GM21576 (cell line): ENCODE measurements around the gene CD101.

Experiments used
- ATAC-seq: cut with Tn5 transposase; IDR thresholded peaks from one replicate; pipeline ENCODE4 v1.9.1; 2021; ENCODE audit warnings: mild to moderate bottlenecking, moderate library complexity; ENCODE audit not compliant: unreplicated experiment

The CD101 gene

DNA sequence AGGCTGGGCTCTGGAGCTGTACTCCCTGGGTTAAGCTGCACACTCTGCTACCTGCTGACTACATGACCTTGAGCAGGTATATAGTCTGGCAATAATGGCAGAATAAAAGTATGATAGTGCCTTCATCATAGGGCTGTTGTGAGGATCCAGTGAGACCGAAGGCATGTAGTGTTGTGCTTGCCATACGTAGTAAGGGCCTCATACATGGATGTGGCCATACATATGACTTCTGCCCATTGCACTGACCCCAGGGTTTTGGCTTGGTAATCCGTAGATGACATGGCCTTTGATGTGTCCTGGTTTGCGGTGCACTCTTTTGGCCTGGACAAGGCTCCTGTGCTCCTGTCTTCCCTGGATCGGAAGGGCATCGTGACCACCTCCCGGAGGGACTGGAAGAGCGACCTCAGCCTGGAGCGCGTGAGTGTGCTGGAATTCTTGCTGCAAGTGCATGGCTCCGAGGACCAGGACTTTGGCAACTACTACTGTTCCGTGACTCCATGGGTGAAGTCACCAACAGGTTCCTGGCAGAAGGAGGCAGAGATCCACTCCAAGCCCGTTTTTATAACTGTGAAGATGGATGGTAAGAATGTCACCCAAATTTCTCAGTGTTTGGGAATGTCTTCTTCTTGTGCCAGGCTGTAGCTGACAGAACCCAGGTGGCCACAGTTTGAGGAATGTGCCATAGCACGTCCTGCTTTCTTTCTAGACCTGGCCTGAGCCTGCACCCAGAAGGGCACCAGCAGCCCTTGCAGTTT is 17.0 kb upstream of the CD101 start:
- no peak for ATAC-seq

DNA sequence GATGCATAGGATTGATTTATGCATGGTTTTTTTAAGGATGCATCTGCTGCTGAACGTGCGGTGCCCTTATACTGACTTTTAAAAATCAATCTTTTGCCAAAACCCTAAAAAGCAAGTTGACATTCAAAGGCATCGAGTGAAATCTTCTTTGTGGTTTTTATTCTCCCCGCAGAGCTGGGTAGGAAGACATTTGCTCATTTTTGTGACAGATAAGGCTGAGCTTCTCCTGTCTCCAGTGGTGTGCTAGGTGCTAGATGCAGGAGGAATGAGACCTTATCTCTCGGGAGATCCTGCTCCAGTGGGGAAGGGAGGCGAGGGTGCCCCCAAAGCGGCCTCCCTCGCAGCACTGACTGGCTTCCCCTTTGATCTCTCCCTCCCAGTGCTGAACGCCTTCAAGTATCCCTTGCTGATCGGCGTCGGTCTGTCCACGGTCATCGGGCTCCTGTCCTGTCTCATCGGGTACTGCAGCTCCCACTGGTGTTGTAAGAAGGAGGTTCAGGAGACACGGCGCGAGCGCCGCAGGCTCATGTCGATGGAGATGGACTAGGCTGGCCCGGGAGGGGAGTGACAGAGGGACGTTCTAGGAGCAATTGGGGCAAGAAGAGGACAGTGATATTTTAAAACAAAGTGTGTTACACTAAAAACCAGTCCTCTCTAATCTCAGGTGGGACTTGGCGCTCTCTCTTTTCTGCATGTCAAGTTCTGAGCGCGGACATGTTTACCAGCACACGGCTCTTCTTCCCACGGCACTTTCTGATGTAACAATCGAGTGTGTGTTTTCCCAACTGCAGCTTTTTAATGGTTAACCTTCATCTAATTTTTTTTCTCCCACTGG is 14.9 kb upstream of the CD101 start:
- no peak for ATAC-seq

DNA sequence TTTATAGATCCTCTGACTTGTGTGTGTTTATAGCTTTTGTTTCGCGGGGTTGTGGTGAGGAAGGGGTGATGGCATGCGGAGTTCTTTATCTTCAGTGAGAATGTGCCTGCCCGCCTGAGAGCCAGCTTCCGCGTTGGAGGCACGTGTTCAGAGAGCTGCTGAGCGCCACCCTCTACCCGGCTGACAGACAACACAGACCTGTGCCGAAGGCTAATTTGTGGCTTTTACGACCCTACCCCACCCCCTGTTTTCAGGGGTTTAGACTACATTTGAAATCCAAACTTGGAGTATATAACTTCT is 14.4 kb upstream of the CD101 start:
- no peak for ATAC-seq

DNA sequence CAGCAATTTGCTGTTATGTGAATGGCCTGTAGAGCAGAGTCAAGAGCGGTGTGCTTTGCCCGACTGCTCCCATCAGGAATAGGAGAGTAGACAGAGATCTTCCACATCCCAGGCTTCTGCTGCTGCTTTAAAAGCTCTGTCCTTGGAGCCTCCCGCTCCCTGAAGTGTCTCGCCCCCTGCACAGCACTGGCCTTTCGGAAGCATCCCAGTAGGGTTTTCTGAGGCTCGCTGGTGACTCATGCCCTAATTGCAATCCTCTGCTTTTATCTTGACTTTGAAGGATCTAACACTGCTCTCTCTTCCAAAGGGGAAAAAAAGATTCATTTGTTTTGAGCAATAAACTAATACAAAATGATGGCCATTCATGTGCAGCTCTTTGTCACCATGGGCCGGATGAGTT is 13.3 kb upstream of the CD101 start:
- no peak for ATAC-seq

DNA sequence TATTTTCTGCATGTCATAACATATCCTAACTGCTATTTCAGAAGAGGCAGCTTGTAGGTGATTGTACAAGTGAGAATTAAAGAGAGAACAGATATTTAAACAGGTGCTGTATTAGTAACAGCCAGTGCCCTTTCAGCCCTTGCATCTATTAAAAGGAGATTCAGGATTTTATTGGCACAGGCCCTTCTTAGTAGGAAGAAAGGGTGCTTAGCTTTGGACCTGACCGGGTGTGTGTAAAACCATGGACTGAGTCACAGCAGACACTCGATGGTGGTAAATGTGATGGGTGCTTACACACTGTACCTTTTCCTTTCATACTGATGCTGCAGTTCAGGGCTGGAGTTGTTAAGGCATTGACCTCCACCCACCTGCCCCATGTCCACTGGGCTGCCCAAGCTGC is 12.7 kb upstream of the CD101 start:
- no peak for ATAC-seq

DNA sequence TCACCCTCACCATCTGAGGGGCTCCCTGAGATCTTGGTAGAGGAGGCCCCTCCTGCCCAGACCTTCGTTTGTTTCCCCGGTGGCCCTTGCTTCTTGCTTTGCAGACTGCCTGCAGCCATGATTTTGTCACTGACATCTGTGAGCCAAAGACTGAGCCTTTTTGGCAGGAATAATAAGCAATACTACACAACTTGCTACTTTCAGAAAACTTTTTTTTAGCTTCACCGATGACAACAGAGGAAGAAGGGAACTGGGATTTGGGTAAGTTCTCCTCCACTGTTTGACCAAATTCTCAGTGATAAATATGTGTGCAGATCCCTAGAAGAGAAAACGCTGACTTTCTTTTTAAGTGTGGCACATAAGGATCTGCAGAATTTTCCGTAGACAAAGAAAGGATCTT is 11.7 kb upstream of the CD101 start:
- no peak for ATAC-seq

DNA sequence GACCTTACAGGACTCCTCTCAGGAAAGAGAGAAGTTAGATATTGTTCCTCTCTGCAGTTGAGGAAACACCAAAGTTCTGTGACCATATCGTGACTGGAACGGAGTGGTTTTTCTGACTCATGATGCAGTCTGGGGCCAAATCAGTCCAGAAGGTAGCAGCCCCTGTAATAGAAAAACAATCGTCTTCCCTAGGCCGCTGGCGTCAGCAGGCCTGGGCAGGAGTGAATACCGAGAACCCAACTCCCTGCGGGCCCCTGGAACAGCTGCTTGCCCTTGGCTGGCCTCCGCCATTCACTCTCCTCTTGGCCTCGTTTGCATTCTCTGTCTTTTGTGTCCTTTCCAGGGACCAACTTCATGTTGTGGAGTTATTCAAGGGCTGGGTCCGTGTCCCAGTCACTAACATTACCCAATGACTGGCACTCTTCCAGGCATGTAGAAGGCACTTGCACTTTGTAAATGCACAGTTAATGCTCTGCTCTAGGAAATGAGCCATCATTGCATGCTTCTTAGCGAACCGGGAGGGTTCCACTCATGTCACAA is 10.9 kb upstream of the CD101 start:
- no peak for ATAC-seq

DNA sequence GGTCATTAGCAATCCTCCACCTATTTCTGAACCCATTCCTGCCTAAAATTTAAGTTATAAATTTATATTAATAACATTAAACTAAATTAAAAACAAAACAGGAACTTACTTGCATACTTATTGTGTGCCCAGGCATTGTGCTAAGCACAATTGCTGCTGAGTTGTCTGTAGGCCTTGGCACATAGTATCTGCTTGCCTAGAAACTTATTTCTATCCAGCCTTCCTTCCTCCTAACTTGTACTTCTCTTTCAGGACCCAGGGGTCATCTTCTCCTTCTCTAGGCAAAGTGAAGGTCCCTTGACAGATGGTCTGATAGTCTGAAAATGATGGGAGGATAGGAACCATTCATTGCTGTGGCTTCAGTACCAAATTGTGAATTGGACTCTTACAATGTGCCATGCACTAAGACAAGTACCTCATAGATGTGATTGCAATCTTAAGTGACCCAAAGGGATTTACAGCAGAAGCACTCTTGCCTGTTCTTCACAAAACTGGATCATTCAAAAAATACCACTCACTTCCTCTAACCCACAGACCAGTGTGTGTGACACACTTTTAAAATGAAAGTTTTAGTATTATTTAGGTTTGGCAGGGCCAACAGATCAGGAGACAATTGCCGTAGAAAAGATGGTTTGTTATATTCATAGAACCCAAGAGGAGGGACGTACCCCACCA is 10.3 kb upstream of the CD101 start:
- no peak for ATAC-seq

DNA sequence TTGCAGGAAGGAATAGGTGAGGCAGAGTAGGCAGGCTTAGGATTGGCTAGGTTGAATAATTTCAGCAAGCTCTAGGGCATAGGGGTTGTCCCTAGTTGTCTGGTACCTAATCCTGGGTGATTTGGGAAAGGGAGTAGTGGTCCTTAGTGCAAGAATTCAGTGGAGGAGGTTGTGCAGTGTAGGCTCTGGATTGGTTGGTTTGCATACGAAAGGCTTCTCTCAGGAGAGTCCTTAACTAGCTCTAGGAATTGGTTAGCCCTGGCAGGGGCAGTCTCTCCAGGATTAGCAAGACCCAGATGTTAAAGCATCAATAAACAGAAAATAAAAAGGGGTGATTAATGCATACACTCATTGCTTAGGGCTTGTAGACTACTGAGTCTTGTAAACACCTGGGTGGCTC is 9.6 kb upstream of the CD101 start:
- ATAC-seq, result no peak

DNA sequence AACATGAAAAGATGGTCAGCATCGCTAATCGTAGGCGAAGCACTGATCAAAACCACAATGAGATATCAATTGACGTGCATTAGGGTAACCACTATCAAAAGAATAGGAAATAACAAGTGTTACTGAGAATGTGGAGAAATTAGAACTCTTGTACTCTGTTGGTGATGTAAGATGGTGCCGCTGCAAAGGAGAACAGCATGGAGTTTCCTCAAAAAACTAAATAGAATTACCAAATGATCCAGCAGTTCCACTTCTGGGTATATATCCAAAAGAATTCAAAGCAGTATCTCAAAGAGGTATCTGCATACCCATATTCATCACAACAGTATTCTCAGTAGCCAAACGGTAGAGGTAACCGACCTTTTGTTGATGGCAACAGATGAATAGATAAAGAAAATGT is 8.3 kb upstream of the CD101 start:
- ATAC-seq, result no peak

DNA sequence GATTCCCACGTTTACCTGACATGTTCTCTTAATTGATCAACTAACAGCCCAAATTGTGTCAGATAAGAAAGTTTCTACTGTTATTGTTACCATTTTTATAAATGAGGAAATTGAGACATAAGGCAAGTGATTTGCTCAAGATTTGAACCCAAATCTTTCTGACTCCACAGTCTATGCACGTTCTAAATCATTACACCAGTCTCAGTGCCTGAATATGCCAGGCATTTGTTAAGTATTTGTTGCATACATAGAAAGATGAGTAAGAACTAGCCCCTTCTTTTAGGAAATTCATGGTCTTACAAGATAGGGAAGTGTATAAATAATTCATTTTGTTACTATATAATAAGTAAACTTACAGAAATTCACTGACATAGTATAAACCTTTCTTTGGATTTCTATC is 7.1 kb upstream of the CD101 start:
- ATAC-seq, result no peak

DNA sequence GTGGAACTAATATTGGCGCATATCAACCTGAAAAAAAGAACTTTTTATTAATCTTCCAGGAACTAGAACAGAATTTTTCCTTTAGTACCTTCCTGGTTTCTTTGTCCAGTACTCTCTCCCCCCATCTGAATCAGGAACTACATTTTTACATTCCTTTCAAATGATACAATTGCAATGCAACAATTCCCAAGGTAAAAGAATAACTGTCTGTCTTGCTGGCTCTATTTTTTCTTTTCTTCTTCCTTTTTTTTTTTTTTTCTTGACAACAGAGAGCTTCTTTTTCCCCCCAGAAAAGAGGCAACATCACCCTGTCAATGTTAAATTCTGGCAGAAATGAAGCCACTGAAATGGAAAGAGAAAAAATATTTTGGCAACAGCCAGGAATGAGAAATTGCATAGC is 4.5 kb upstream of the CD101 start:
- ATAC-seq, result no peak

DNA sequence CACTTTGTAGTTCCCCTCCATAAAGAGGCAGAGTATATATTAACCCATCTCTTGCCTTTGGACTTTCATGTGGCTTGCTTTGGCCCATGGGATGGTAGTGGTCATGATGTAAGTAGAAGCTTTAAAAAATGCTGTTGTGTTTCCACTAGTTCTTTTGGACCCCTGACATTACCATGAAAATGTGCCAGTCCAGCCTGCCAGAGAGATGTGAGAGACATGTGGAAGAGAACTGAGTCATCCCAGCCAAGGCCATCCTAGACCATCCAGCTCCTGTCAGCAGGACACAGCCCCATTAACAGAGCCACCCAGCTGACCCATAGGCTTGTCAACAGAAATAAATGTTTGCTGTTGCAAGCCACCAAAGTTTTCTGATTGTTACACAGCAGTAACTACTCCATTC is 3.9 kb upstream of the CD101 start:
- no peak for ATAC-seq

DNA sequence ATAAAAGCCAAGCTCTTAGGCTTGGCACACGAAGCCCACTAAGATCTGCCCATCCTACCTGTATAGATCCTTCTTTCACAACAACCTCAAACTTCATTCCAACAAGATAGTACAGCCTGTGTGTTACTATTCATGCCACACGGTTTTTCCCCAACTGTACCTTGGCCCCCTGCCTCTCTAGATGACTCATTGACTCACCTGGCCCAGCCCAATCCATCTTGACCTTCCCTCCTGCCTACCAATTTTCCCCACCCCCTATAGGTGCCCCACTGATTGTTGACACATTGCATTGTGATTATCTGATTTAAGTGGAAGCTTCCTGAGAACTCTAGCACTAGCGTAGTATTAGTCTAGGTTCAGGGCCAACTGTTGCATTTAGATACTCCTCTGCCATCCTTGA is 2.0 kb upstream of the CD101 start:
- ATAC-seq, result no peak

DNA sequence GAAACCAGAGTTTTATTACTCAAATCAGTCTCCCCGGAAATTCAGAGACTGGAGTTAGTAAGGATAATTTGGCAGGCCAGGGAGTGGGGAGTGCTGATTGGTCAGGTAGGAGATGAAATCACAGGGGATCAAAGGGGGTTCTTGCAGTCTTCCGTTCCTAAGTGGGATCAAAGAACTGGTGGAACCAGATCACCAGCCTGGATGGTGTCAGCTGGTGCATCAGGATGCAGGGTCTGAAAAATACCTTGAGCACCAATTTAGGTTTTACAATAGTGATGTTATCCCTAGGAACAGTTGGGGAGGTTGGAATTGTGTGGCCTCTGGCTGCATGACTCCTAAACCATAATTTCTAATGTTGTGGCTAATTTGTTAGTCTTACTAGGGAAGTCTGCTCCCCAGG is 1.4 kb upstream of the CD101 start:
- ATAC-seq, result no peak

DNA sequence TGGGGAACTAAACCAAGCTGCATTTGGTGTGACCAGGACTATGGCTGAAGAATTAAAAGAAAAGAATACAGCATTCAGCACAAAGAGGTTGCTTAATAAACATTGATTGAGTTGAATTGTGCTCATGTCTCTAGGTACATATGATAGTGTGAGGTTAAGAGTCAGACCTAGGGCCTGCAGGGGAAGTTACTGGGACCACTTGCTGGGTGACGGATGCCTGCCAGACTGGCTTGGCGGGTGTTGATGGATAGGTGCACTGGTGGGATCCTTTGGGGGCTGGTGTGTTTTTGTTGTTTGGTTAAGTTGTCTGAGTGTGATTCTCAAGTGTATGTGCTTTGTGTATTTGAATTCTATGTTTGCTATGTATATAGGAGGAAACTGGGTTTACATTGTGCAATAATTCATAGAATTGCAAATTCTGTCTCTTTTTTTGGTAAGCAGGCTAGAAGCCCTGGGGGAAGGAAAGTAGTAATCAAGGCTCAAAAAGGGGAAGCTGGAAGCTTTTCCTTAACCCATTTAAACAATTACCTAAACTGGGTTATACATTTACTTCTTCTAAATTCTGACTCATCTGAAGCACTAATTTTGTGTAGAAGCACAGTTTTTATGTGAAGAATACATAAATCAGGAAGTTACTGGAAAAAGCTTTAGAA is 1.8 kb downstream of the CD101 start:
- ATAC-seq, result no peak

DNA sequence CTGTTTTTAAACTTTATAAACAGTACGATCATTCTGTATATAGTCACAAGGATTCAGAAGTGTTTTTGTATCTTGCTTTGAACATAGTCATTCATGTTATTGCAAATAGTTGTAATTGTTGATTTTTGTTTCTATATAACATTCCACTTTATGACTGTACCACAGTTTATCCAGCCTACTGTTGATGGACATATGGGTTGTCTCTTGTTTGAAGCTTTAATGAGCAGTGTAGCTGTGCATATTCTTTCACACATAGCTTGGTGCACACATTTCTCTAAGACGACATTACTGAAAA is 6.1 kb downstream of the CD101 start:
- ATAC-seq, result no peak

DNA sequence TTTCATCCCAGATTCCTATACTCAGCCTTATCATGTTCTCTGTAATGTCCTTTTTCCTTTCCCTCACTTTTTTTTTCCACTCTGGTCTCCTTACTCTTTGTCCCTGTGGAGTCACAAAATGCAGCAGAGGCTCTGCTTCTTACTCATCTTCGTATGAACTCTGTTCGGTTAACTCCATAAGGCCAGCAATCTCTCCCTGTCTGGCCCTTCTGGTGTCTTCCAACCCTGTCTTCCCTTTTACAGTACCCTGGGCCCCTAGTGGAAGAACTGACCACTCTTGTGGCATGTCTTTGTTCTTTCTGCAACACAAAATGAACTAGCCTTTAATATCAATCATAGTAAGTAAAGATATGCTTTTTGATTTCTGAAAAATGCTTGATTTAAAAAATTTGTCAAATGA is 7.1 kb downstream of the CD101 start:
- ATAC-seq, result no peak

DNA sequence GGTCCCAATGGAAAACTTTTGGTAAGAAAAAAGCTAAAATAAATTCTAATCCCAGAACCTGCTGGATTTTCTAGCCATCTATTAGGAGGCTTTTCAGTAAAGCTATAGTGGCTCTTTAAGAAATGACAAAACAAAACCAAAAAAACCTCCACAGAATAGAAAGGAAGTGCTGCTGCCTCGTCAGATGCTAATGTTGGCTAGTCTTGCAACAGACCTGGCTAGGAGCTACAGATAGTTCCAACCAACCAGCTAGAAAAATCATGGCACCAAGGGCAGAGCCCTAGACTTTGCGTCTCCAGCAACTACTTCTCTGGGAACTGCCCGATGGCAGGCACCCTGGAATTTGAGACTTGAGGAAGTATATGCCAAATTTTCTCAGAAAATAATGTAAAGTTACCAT is 7.6 kb downstream of the CD101 start:
- no peak for ATAC-seq

DNA sequence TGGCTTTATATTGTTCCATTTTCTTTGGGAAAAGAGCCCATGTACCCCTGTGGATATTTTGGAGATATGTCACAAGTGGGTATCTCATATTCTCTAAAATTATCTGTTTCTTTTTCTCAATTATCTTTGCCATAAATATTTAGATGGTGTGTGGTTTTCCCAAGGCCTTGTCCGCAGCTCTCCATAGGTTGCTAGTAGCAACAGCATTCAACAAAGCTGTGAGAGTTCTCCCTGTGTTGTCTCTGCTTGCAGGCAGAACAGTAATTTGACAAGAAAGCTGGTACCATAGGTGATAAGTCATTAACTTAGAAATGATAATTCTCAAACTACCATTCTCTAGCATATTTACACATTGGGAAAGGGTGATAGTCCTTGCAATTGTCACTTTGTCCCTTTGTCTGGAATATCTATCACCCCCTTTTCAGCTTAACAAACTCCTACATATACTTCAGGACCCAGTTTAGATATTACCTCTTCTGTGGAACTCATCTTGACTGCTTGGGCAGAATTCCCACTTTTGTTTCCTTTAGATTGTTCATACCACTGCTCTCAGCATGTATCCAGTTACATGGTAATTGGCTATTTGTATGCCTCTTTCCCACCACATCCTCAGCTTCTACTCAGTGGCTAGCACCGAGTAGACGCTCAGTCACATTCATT is 8.9 kb downstream of the CD101 start:
- no peak for ATAC-seq

DNA sequence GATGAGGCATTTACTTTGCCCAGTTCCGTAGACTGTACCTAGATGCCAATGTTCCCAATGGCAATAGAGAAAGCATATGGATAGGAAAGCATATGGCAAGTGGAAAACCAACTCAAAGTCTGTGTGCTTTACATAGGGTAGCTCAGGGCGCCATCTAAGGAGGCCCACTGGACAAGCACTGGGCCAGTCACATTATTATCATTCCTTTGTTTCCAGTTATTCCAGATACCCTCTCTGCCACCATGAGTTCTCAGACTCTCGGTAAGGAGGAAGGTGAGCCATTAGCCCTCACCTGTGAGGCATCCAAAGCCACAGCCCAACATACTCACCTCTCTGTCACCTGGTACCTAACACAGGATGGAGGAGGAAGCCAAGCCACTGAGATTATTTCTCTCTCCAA is 9.8 kb downstream of the CD101 start:
- ATAC-seq, result no peak
